Mucosa of descending colon (tissue), 3 donors: Measurements from ENCODE around the gene ETF1. TPM values are rescaled to one million over a fixed set of nuclear protein-coding genes. Genes with fewer than 3 reads are reported as not detected.

Source experiments
- ATAC-seq: fragments of 200-7000 bp; cut with Tn5 transposase; one replicate; pipeline ENCODE4 v1.9.1; 2020; ENCODE audit warnings: mild to moderate bottlenecking, moderate library complexity
- DNase-seq, 3 donors: peaks; one replicate each; pipeline ENCODE4 v3.0.0-alpha.2; 2020
- H3K36me3 ChIP-seq: fragments of 200-600 bp; one replicate; pipeline ENCODE4 v1.8.0; 2021; ENCODE audit warnings: low read depth, mild to moderate bottlenecking
- H3K4me1 ChIP-seq: fragments of 200-600 bp; one replicate; pipeline ENCODE4 v1.8.0; 2021; ENCODE audit warnings: low read depth, mild to moderate bottlenecking
- H3K4me3 ChIP-seq: fragments of 200-600 bp; one replicate; pipeline ENCODE4 v1.8.0; 2021; ENCODE audit warnings: mild to moderate bottlenecking
- H3K9me3 ChIP-seq: fragments of 200-600 bp; one replicate; pipeline ENCODE4 v1.8.0; 2021; ENCODE audit warnings: mild to moderate bottlenecking
- CTCF ChIP-seq: fragments of 200-600 bp; IDR thresholded peaks from one replicate; pipeline ENCODE4 v1.8.0; 2022; ENCODE audit warnings: antibody characterized with exemption, mild to moderate bottlenecking
- intact Hi-C, 2 donors: fragments of 100-400 bp; cut with DNase I in 1 of 2; cut with micrococcal nuclease in 1 of 2; formaldehyde crosslinking; loops; one replicate each; pipeline versions ENCODE4 v1.11.0 to v1.11.1; 2022; cut with DNase I, micrococcal nuclease
- total RNA-seq, 3 donors: library from RNA; stranded (reverse); fragmentation: NEBNext Ultra II Directional in 2 of 3; extraction: Animal tissue kit (Norgen Biotek cat#: 25700) in 2 of 3; gene quantifications; one replicate each; pipeline versions ENCODE4 v1.2.1 to v1.2.4, GENCODE V29; 2021 to 2023
- donor health status: DM: no; HTN: no; CAD: no; lungs with moderate emphysema.
- donor health status: DM: no; HTN: no; CAD: no.
- donor health status: DM: no; HTN: yes; CAD: no.

The ETF1 gene
- total RNA-seq, 3 donors from 2014 or later = 66.5 to 114 (median 85.7) TPM

- Histone ChIP-seq H3K36me3 (no peaks in the 10 kb centered on the region), H3K4me1 (no peaks in the 10 kb centered on the region), H3K9me3 (no peaks in the 10 kb centered on the region), H3K4me3 (no peak overlapping the region)
- no peak for TF ChIP-seq CTCF
- ATAC-seq = no peak
- intact Hi-C loops = no loop called here
- no peak for DNase-seq
Observed at GRCh38 chr5:138523406-138523805, 19.6 kb downstream of the ETF1 start.

- H3K36me3 ChIP-seq = no peaks in the 10 kb centered on the region
- ATAC-seq (no peak), DNase-seq (no peak)
- no peak overlapping the region for H3K4me3 ChIP-seq
- no peak for TF ChIP-seq CTCF
- intact Hi-C loops = no loop called here
- H3K4me1 ChIP-seq = no peaks in the 10 kb centered on the region
- no peaks in the 10 kb centered on the region for H3K9me3 ChIP-seq
Observed at GRCh38 chr5:138520971-138521370, 22.1 kb downstream of the ETF1 start.

- ATAC-seq = no peak
- TF ChIP-seq CTCF = no peak
- Histone ChIP-seq H3K9me3 (no peaks in the 10 kb centered on the region), H3K4me3 (no peak overlapping the region), H3K4me1 (no peaks in the 10 kb centered on the region), H3K36me3 (no peaks in the 10 kb centered on the region)
- intact Hi-C loops = no loop called here
- no peak for DNase-seq
Observed at GRCh38 chr5:138517437-138517836, 25.6 kb downstream of the ETF1 start.

- ATAC-seq = no peak
- DNase-seq = no peak
- Histone ChIP-seq H3K4me1 (no peaks in the 10 kb centered on the region), H3K36me3 (peaks cover 4% of the 10 kb centered on the region), H3K9me3 (no peaks in the 10 kb centered on the region), H3K4me3 (no peak overlapping the region)
- intact Hi-C loops = no loop called here
- no peak for TF ChIP-seq CTCF
Observed at GRCh38 chr5:138515556-138516245, 27.3 kb downstream of the ETF1 start.

GRCh38 chr5:138514021-138514420 lies 29.0 kb downstream of the ETF1 start:
- DNase-seq (no peak), ATAC-seq (no peak)
- intact Hi-C loops = no loop called here
- Histone ChIP-seq H3K4me1 (no peaks in the 10 kb centered on the region), H3K4me3 (no peak overlapping the region), H3K36me3 (peaks cover 4% of the 10 kb centered on the region), H3K9me3 (no peaks in the 10 kb centered on the region)
- TF ChIP-seq CTCF = no peak
